A549 treated with GW870086 at 1 μM for 4 hours (cell line): ENCODE data around the gene ADGRG6. TPM values are rescaled to one million over a fixed set of nuclear protein-coding genes. Genes with fewer than 3 reads are reported as not detected.

Experiments used
- total RNA-seq: library from RNA; stranded (reverse); fragments of 200-300 nt; extraction: Qiagen RNA extraction; gene quantifications from 5 replicates; pipeline ENCODE4 v1.2.3, GENCODE V29; 2022; ENCODE audit warnings: low read depth

The ADGRG6 gene
- total RNA-seq, result 38.2 to 62.5 TPM (median 55.0 TPM) in 5 replicates

DNA sequence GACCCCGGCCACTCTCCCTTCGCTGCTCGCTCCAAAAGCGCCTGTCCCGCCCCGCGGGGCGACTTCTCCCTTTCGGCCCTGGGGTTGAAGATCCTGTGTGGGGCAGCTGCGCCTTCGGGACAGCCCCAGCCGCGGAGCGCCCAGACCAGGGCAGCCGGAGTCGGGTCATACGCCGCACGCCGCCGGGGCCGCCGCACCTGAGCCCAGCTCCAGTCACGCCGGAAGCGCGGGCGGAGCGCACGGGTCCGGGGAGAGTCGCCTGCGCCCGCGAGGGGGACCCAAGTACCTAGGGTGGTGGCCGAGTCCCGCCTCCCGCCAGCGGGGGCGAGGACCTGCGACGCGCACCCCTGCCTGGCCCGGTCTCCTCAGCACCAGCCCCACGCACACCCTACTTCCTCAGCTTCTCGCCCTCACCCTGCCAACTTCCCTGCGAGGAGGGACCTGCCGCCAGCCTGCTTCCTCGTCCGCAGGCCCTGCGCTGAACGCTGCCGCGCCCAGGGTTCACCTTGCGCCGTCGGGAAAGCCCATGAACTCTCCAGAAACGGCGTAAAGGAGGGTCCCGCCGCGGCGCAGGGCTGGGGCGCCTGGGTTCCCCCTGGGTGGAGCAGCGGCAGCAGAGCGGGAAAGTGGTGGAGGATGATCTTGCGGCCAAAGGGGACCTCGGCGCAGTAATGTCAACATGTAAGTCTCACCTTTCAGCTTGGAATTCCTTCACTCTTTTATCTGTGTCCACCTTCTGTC, at the start of gene ADGRG6:
Gene ADGRG6 (plus strand): TSS at position 357 of the 741 bp plus-strand sequence. CDS start 323 bp downstream, at position 680.

Other genes with a start within 250 kb of the ADGRG6 start
- not detected in 5 replicates for gene GJE1, start 169.1 kb upstream of the ADGRG6 start, total RNA-seq
- not detected in 5 replicates for gene NMBR, start 154.9 kb upstream of the ADGRG6 start, total RNA-seq
- gene VTA1, start 154.7 kb upstream of the ADGRG6 start, total RNA-seq, result 41.0 to 44.7 TPM (median 41.6 TPM) in 5 replicates